Activated T-helper 9 cell treated with anti-CD3 and anti-CD28 coated beads, Interleukin-2, amount 50 U/mL, for 16 hours (primary cell): ENCODE data around the gene VGLL4.

ENCODE experiments used
- DNase-seq: peaks from one replicate; pipeline ENCODE4 v3.0.0-alpha.2; 2020; ENCODE audit warnings: low read depth

The VGLL4 gene

GRCh38 chr3:11548721-11549131 lies 95.0 kb downstream of the VGLL4 start:
- DNase-seq: no peak

GRCh38 chr3:11547498-11547897 lies 96.2 kb downstream of the VGLL4 start:
- DNase-seq: no peak

- no peak for DNase-seq
Measured at GRCh38 chr3:11546657-11547302, 96.9 kb downstream of the VGLL4 start.

- no peak for DNase-seq
Measured at GRCh38 chr3:11545186-11545851, 98.4 kb downstream of the VGLL4 start.

GRCh38 chr3:11544412-11545181 lies 99.1 kb downstream of the VGLL4 start:
- no peak for DNase-seq

- DNase-seq: no peak
Measured at GRCh38 chr3:11543948-11544387, 99.7 kb downstream of the VGLL4 start.

GRCh38 chr3:11543141-11543947 lies 100.4 kb downstream of the VGLL4 start:
- no peak for DNase-seq

- DNase-seq: no peak
Measured at GRCh38 chr3:11542551-11542950, 101.2 kb downstream of the VGLL4 start.

GRCh38 chr3:11541321-11542303 lies 102.1 kb downstream of the VGLL4 start:
- DNase-seq: no peak

GRCh38 chr3:11539677-11540076 lies 104.0 kb downstream of the VGLL4 start:
- no peak for DNase-seq

GRCh38 chr3:11539218-11539617 lies 104.5 kb downstream of the VGLL4 start:
- DNase-seq: no peak

GRCh38 chr3:11538581-11538980 lies 105.1 kb downstream of the VGLL4 start:
- no peak for DNase-seq

GRCh38 chr3:11536936-11537612 lies 106.6 kb downstream of the VGLL4 start:
- DNase-seq: no peak

- DNase-seq: no peak
Measured at GRCh38 chr3:11536132-11536935, 107.4 kb downstream of the VGLL4 start.

GRCh38 chr3:11535243-11535960 lies 108.3 kb downstream of the VGLL4 start:
- DNase-seq: no peak

GRCh38 chr3:11534793-11535101 lies 109.0 kb downstream of the VGLL4 start:
- no peak for DNase-seq

- no peak for DNase-seq
Measured at GRCh38 chr3:11534011-11534792, 109.5 kb downstream of the VGLL4 start.

GRCh38 chr3:11532931-11533391 lies 110.8 kb downstream of the VGLL4 start:
- DNase-seq: no peak
